Measurements from ENCODE around the gene GGT7.

GRCh38 chr20:34815636-34816035, 57.0 kb downstream of the GGT7 start:
- TF ChIP-seq, protein P1, sequence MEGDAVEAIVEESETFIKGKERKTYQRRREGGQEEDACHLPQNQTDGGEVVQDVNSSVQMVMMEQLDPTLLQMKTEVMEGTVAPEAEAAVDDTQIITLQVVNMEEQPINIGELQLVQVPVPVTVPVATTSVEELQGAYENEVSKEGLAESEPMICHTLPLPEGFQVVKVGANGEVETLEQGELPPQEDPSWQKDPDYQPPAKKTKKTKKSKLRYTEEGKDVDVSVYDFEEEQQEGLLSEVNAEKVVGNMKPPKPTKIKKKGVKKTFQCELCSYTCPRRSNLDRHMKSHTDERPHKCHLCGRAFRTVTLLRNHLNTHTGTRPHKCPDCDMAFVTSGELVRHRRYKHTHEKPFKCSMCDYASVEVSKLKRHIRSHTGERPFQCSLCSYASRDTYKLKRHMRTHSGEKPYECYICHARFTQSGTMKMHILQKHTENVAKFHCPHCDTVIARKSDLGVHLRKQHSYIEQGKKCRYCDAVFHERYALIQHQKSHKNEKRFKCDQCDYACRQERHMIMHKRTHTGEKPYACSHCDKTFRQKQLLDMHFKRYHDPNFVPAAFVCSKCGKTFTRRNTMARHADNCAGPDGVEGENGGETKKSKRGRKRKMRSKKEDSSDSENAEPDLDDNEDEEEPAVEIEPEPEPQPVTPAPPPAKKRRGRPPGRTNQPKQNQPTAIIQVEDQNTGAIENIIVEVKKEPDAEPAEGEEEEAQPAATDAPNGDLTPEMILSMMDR (tag by site-specific recombination; IDR thresholded peaks at IDR 0.05) = no peak
- TF ChIP-seq PATZ1 (tag by site-specific recombination; IDR thresholded peaks at IDR 0.05) (no peak), KLF10 (tag by site-specific recombination; IDR thresholded peaks at IDR 0.05) (no peak), ZNF292 (tag by site-specific recombination; IDR thresholded peaks at IDR 0.05; ENCODE audit: borderline replicate concordance, low read depth) (no peak), ZNF561 (tag by site-specific recombination; IDR thresholded peaks at IDR 0.05; ENCODE audit: borderline replicate concordance) (no peak), ZNF24 (tag by site-specific recombination; IDR thresholded peaks at IDR 0.05) (no peak), ZNF768 (tag by site-specific recombination; IDR thresholded peaks at IDR 0.05) (no peak), SETDB1 (IDR thresholded peaks at IDR 0.05; ENCODE audit: insufficient read length, low read length) (no peak), RBAK (tag by site-specific recombination; IDR thresholded peaks at IDR 0.05) (no peak), ZNF274 (IDR thresholded peaks at IDR 0.05; ENCODE audit: low read length) (no peak), ZNF274 (tag by site-specific recombination; IDR thresholded peaks at IDR 0.05; ENCODE audit: borderline replicate concordance) (no peak), ZNF501 (tag by site-specific recombination; IDR thresholded peaks at IDR 0.05) (no peak), ZNF76 (tag by site-specific recombination; IDR thresholded peaks at IDR 0.05; ENCODE audit: borderline replicate concordance, low read depth) (no peak)
- TF ChIP-seq, protein P2, sequence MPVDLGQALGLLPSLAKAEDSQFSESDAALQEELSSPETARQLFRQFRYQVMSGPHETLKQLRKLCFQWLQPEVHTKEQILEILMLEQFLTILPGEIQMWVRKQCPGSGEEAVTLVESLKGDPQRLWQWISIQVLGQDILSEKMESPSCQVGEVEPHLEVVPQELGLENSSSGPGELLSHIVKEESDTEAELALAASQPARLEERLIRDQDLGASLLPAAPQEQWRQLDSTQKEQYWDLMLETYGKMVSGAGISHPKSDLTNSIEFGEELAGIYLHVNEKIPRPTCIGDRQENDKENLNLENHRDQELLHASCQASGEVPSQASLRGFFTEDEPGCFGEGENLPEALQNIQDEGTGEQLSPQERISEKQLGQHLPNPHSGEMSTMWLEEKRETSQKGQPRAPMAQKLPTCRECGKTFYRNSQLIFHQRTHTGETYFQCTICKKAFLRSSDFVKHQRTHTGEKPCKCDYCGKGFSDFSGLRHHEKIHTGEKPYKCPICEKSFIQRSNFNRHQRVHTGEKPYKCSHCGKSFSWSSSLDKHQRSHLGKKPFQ (tag by site-specific recombination; IDR thresholded peaks at IDR 0.05) = no peak

All from HEK293 (cell line).